Measurements from ENCODE around the gene NCAM1.

- TF ChIP-seq CTCF (IDR thresholded peaks at IDR 0.05) (no peak), POLR2A (IDR thresholded peaks at IDR 0.05) (no peak), POLR2AphosphoS5 (IDR thresholded peaks at IDR 0.05; ENCODE audit: insufficient read depth in 1 of 2, low read depth in 1 of 2) (no peak)
Observed at GRCh38 chr11:113255096-113255495, 293.9 kb downstream of the NCAM1 start.

Data from vagina (tissue), 2 donors.